ENCODE data around the gene PARD6G.

PARD6G gene

DNA sequence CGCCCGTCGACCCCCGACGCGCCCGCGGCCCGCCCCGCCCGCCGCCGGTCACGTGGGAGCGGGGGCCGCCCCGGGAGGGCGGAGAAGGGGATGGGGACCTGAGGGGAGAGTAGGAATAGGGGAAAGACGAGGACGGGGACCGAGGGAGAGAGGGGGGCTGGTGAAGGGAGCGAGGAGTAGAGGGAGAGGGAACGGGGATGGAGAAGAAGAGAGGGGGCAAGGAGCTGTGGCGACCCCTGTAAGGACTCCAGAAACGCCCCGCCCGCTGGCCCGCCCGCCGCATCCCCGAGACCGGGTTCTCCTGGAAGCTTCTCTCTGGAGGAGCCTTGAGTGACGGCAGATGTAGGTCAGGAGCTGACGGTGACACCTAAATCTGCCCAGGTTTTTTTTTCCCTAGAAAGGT lies 137.6 kb downstream of the PARD6G start:
- Histone ChIP-seq H3K27ac (peak overlapping the region; percentile 41), H3K36me3 (peaks cover 23% of the 10 kb centered on the region), H3K27me3 (ENCODE audit: insufficient read depth, low read depth, severe bottlenecking) (no peaks in the 10 kb centered on the region), H3K4me3 (ENCODE audit: low read depth, low read length) (peak overlapping the region; percentile 79), H3K9me3 (ENCODE audit: severe bottlenecking) (no peaks in the 10 kb centered on the region)
- DNase-seq, result peak; percentile 60
- no peak for TF ChIP-seq CTCF (IDR thresholded peaks at IDR 0.05; ENCODE audit: low read depth, low read length)

GRCh38 chr18:80108739-80109675 lies 138.3 kb downstream of the PARD6G start, which contains the start of gene ADNP2:
Gene ADNP2 (plus strand): TSS chr18:80109262. CDS start chr18:80117543, 8,281 bp downstream.
- peak within 1 kb of the TSS; percentile 76 for H3K27ac ChIP-seq

GRCh38 chr18:80108121-80108536 lies 139.2 kb downstream of the PARD6G start:
- Histone ChIP-seq H3K4me3 (ENCODE audit: low read depth, low read length) (no peak overlapping the region), H3K27ac (no peak overlapping the region), H3K36me3 (peaks cover 23% of the 10 kb centered on the region), H3K27me3 (ENCODE audit: insufficient read depth, low read depth, severe bottlenecking) (no peaks in the 10 kb centered on the region), H3K9me3 (ENCODE audit: severe bottlenecking) (no peaks in the 10 kb centered on the region)
- no peak for DNase-seq
- no peak for TF ChIP-seq CTCF (IDR thresholded peaks at IDR 0.05; ENCODE audit: low read depth, low read length)

More at GRCh38 chr18:80108739-80109675, 138.3 kb downstream of the PARD6G start, which contains the start of gene ADNP2:
- Histone ChIP-seq H3K9me3 (ENCODE audit: severe bottlenecking) (no peaks in the 10 kb centered on the region), H3K4me3 (ENCODE audit: low read depth, low read length) (peak within 1 kb of the TSS; percentile 79), H3K36me3 (peaks cover 23% of the 10 kb centered on the region), H3K27me3 (ENCODE audit: insufficient read depth, low read depth, severe bottlenecking) (no peaks in the 10 kb centered on the region)
- DNase-seq, result peak; percentile 96
- TF ChIP-seq CTCF (IDR thresholded peaks at IDR 0.05; ENCODE audit: low read depth, low read length), result no peak

- DNase-seq, result no peak
- Histone ChIP-seq H3K9me3 (ENCODE audit: severe bottlenecking) (no peaks in the 10 kb centered on the region), H3K27me3 (ENCODE audit: insufficient read depth, low read depth, severe bottlenecking) (no peaks in the 10 kb centered on the region), H3K27ac (no peak overlapping the region), H3K36me3 (peaks cover 21% of the 10 kb centered on the region), H3K4me3 (ENCODE audit: low read depth, low read length) (no peak overlapping the region)
- no peak for TF ChIP-seq CTCF (IDR thresholded peaks at IDR 0.05; ENCODE audit: low read depth, low read length)
Measured at GRCh38 chr18:80107426-80107825, 139.9 kb downstream of the PARD6G start.

Data from WERI-Rb-1 (cell line).